Testis (tissue), 3 donors: ENCODE results near the gene CRHBP. TPM values are rescaled to one million over a fixed set of nuclear protein-coding genes. Genes with fewer than 3 reads are reported as not detected.

ENCODE experiments used
- DNase-seq: peaks from one replicate; pipeline ENCODE4 v3.0.0-alpha.2; 2019
- H3K27ac ChIP-seq, 2 donors: fragments of 200-600 bp; sonication (generic); one replicate each; pipeline ENCODE4 v1.5.1; 2019
- H3K27me3 ChIP-seq: fragments of 200-600 bp; sonication (generic); one replicate; pipeline ENCODE4 v1.5.1; 2019
- H3K36me3 ChIP-seq: fragments of 200-600 bp; sonication (generic); one replicate; pipeline ENCODE4 v1.5.1; 2017; ENCODE audit warnings: low read depth; ENCODE audit errors: missing control alignments
- H3K4me1 ChIP-seq: fragments of 200-600 bp; sonication (generic); one replicate; pipeline ENCODE4 v1.5.1; 2019
- H3K4me3 ChIP-seq, 2 donors: fragments of 200-600 bp; sonication (generic); one replicate each; pipeline ENCODE4 v1.5.1; 2017 to 2019
- H3K9me3 ChIP-seq: fragments of 200-600 bp; sonication (generic); one replicate; pipeline ENCODE4 v1.5.1; 2017
- POLR2A ChIP-seq: fragments of 450-650 bp; IDR thresholded peaks from one replicate; pipeline ENCODE4 v1.6.1; 2017; ENCODE audit warnings: antibody characterized with exemption, mild to moderate bottlenecking, moderate library complexity
- WGBS, 2 donors: methylation state at CpG; one replicate each; pipeline ENCODE4 v1.1.5; 2018; 5-methylcytosine and 5-hydroxymethylcytosine counted together
- intact Hi-C: fragments of 100-400 bp; cut with DNase I; formaldehyde crosslinking; loops from one replicate; pipeline ENCODE4 v1.15.1; 2023; ENCODE audit warnings: low total_unique reads
- polyA plus RNA-seq: library from polyadenylated mRNA; stranded (reverse); fragments of 350-450 nt; fragmentation: Illumina TruSeq; extraction: RNeasy Lipid Tissue Mini Kit (QIAGEN cat#74804); gene quantifications from one replicate; pipeline ENCODE4 v1.2.3, GENCODE V29; 2014; ENCODE audit warnings: low read depth, low replicate concordance; ENCODE audit not compliant: insufficient read depth
- total RNA-seq, 2 donors: library from RNA; depleted of rRNA; stranded (reverse); fragments of >200 nt; gene quantifications; one replicate each; pipeline ENCODE4 v1.2.3, GENCODE V29; 2016
- TF ChIP-seq, protein P1 (sequence below), 3 experiments: fragments of 450-650 bp in 2 of 3; fragments of 200-600 bp in 1 of 3; sonication (generic) in 1 of 3; IDR thresholded peaks; one replicate each; pipeline ENCODE4 v1.5.1; 2016 to 2019; ENCODE audit warnings: antibody characterized with exemption in 3 of 3, mild to moderate bottlenecking in 2 of 3, moderate library complexity in 1 of 3

The CRHBP gene
- total and polyA plus RNA-seq, 3 donors from 2014 or later = 1.1 to 3.3 (median 2.0) TPM

DNA sequence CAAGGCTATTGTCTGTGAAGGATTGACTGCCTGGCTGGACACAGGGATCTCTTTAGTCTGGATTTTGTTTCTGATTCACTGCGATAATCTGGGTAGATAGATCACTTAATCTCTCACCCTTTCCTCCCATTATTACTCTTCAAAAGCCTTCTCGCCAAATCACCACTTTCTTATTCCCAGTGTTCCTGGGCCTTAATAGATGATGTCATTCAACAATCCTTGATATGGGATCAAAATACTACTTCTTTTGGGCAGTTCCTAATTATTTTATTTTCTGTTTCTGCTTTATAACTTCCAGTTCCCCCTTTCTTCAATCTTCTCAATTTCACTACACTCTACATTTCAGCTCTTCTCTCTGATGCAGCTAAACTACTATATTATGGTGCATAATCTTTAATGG, 6.8 kb upstream of the CRHBP start:
- Histone ChIP-seq H3K4me1 (peaks cover 3% of the 10 kb centered on the region), H3K4me3 (no peak overlapping the region), H3K27me3 (no peaks in the 10 kb centered on the region), H3K36me3 (no peaks in the 10 kb centered on the region), H3K9me3 (no peaks in the 10 kb centered on the region), H3K27ac (no peak overlapping the region)
- intact Hi-C loops = no loop called here
- 63 to 79% methylated on average over 2 of the region's 2 CpGs for whole genome bisulfite sequencing, 2 donors
- no peak for DNase-seq
- TF ChIP-seq POLR2A = no peak
- TF ChIP-seq, protein P1, sequence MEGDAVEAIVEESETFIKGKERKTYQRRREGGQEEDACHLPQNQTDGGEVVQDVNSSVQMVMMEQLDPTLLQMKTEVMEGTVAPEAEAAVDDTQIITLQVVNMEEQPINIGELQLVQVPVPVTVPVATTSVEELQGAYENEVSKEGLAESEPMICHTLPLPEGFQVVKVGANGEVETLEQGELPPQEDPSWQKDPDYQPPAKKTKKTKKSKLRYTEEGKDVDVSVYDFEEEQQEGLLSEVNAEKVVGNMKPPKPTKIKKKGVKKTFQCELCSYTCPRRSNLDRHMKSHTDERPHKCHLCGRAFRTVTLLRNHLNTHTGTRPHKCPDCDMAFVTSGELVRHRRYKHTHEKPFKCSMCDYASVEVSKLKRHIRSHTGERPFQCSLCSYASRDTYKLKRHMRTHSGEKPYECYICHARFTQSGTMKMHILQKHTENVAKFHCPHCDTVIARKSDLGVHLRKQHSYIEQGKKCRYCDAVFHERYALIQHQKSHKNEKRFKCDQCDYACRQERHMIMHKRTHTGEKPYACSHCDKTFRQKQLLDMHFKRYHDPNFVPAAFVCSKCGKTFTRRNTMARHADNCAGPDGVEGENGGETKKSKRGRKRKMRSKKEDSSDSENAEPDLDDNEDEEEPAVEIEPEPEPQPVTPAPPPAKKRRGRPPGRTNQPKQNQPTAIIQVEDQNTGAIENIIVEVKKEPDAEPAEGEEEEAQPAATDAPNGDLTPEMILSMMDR (IDR thresholded peaks at IDR 0.05) = no peak

DNA sequence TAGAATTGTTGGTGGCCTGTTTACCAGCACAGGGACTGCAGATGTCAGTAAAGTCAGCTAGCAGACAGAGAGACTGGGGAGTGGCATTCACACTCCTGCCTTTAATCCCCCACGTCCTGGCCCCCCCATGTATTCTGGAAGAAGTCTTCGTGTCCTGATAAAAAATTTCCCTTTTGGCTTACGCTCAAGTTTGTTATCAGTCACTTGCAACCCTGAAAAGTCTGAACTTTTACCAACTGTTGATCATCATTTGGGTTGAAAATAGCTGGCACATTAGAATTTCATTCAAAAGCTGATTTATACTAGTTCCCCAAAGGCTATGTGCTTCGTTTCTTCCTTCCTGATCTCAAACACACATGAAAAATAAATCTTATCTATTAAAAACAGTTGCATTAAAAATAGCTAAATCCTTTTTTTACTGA, 5.8 kb upstream of the CRHBP start:
- DNase-seq = peak; percentile 32
- Histone ChIP-seq H3K4me1 (peaks cover 3% of the 10 kb centered on the region), H3K9me3 (no peaks in the 10 kb centered on the region), H3K4me3 (no peak overlapping the region), H3K27ac (no peak overlapping the region), H3K36me3 (no peaks in the 10 kb centered on the region), H3K27me3 (no peaks in the 10 kb centered on the region)
- intact Hi-C loops = no loop called here
- TF ChIP-seq, protein P1 (IDR thresholded peaks at IDR 0.05) = no peak
- TF ChIP-seq POLR2A = no peak
- 17 to 41% methylated on average over 4 of the region's 4 CpGs for WGBS, 2 donors

DNA sequence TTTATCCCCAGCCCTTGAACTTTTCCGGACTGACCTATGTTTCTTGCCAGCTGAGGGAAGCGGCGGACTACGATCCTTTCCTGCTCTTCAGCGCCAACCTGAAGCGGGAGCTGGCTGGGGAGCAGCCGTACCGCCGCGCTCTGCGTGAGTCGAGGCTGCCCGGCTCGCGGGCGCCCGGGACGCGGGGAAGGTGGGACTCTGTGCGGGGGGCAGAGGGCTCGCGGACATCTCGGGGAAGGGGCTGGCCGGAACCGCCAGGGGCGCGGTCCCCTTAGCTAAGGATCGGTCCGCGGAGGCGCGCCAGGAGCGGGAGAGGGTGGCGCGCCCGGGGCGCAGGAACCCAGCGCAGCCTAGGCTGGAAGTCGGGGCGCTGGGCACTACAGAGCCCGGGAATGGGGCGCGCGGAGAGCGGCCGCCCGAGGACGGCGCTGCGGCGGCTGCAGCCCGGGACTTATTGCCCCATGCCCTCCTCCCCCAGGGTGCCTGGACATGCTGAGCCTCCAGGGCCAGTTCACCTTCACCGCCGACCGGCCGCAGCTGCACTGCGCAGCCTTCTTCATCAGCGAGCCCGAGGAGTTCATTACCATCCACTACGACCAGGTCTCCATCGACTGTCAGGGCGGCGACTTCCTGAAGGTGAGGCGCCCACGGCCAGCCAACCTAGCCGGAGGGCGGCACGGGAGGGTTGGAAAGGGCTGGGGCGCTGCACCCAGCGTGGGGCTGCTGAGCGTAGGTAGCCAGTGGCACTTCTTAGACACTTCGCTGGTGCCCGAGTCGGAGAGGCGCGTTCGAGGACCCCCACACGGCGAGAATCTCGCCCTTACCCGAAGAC, 922 bp downstream of the CRHBP start:
- TF ChIP-seq POLR2A = no peak
- TF ChIP-seq, protein P1 (IDR thresholded peaks at IDR 0.05) = no peak
- Histone ChIP-seq H3K27me3 (no peaks in the 10 kb centered on the region), H3K27ac (no peak overlapping the region), H3K9me3 (no peaks in the 10 kb centered on the region), H3K36me3 (no peaks in the 10 kb centered on the region), H3K4me3 (peak overlapping the region; percentile 42 to 57), H3K4me1 (no peaks in the 10 kb centered on the region)
- WGBS, 2 donors = 0 to 3% methylated on average over 22 to 75 of the region's 81 CpGs
- intact Hi-C loops = no loop called here
- peak; percentile 18 for DNase-seq

DNA sequence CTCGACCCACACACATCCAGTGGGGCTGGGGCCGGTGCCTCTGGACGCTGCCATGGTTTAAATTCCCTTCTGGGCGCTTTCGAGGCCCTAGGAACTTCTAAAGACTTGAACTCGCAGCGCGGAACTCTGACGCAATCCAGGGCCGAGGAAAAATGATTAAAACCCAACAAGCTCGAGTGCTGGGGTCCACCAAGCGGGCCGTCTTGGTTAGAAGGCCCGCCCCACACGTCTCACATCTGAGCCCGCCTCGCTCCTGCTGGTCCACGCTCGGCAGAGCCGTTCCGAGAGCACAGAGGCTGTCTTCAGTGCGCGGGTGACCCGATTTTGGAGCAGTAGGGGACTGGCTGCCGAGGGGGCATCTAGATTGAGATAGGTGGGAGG, 1.5 kb downstream of the CRHBP start:
- Histone ChIP-seq H3K27ac (no peak overlapping the region), H3K4me1 (no peaks in the 10 kb centered on the region), H3K9me3 (no peaks in the 10 kb centered on the region), H3K36me3 (no peaks in the 10 kb centered on the region), H3K4me3 (peak overlapping the region; percentile 42 to 57), H3K27me3 (no peaks in the 10 kb centered on the region)
- TF ChIP-seq POLR2A = no peak
- DNase-seq = no peak
- intact Hi-C loops = no loop called here
- WGBS, 2 donors = 3% methylated on average over 25 of the region's 25 CpGs

DNA sequence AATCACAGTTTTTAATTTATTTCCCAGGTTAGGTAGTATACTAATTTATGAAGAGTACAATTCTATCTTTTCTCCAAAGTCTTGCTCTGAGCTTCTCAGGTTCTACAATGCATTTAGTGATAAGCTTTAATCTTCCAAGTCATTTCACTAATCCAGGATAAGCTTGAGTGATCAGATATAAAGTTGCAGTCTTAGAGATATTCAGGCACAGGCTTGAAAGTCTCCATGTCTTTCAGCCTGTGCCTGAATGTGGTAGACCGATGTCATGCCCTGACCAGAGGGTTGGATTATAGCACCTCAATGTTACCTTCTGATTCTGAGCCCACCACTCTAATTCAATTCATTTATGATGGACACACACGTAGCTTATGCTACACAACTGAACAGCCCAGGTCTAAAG, 3.2 kb downstream of the CRHBP start:
- 87 to 92% methylated on average over 2 of the region's 2 CpGs for WGBS, 2 donors
- Histone ChIP-seq H3K36me3 (no peaks in the 10 kb centered on the region), H3K4me1 (no peaks in the 10 kb centered on the region), H3K4me3 (no peak overlapping the region), H3K27ac (no peak overlapping the region), H3K9me3 (no peaks in the 10 kb centered on the region), H3K27me3 (no peaks in the 10 kb centered on the region)
- DNase-seq = no peak
- TF ChIP-seq, protein P1 (IDR thresholded peaks at IDR 0.05) = no peak
- no peak for TF ChIP-seq POLR2A
- intact Hi-C loops = no loop called here
